Measurements from ENCODE around the gene SAFB2.

- TF ChIP-seq CTCF (IDR thresholded peaks at IDR 0.05; ENCODE audit: poor library complexity, severe bottlenecking) (no peak), POLR2AphosphoS5 (IDR thresholded peaks at IDR 0.05) (no peak), RAD21 (conservative IDR thresholded peaks at IDR 0.05) (no peak), EZH2 (IDR thresholded peaks at IDR 0.05; ENCODE audit: borderline replicate concordance, insufficient read depth, low read length, poor library complexity, severe bottlenecking) (no peak)
Observed at GRCh38 chr19:5667751-5668271, 45.2 kb upstream of the SAFB2 start.
